ENCODE data around the gene SH3RF1.

The SH3RF1 gene

DNA sequence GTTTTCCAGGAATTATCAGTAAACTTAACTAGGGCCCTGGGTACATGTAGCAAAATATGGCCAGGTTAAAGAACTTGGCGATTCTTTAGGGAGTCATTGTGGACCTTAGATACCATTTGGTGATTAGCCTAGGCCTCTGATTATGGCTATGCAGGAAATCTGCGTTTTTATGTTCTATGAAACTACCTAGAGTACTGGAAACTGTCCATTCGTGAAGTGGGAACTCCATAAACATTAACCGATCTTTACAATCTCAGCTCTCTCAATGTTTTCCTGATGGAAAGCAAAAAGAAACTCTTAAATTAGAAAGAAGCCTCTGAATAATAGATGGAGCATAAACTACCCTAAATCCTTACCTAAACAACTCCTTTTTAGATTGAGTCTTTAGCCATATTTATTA is 121.9 kb downstream of the SH3RF1 start:
- H3K36me3 ChIP-seq (ENCODE audit: control insufficient read depth, low read length) = no peaks in the 10 kb centered on the region
- H3K4me2 ChIP-seq (ENCODE audit: low read length) = no peak overlapping the region
- TF ChIP-seq EZH2phosphoT487 (IDR thresholded peaks at IDR 0.05; ENCODE audit: borderline replicate concordance, low read length) = no peak
- TF ChIP-seq, protein P1, sequence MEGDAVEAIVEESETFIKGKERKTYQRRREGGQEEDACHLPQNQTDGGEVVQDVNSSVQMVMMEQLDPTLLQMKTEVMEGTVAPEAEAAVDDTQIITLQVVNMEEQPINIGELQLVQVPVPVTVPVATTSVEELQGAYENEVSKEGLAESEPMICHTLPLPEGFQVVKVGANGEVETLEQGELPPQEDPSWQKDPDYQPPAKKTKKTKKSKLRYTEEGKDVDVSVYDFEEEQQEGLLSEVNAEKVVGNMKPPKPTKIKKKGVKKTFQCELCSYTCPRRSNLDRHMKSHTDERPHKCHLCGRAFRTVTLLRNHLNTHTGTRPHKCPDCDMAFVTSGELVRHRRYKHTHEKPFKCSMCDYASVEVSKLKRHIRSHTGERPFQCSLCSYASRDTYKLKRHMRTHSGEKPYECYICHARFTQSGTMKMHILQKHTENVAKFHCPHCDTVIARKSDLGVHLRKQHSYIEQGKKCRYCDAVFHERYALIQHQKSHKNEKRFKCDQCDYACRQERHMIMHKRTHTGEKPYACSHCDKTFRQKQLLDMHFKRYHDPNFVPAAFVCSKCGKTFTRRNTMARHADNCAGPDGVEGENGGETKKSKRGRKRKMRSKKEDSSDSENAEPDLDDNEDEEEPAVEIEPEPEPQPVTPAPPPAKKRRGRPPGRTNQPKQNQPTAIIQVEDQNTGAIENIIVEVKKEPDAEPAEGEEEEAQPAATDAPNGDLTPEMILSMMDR (IDR thresholded peaks at IDR 0.05; ENCODE audit: low read depth, low read length, poor library complexity, severe bottlenecking) = no peak
- no peaks in the 10 kb centered on the region for H3K4me1 ChIP-seq (ENCODE audit: control insufficient read depth, low read length)
- no peaks in the 10 kb centered on the region for H3F3A ChIP-seq (ENCODE audit: control insufficient read depth, insufficient read depth)
- H3K9me3 ChIP-seq (ENCODE audit: control insufficient read depth, insufficient read depth, low read length) = no peaks in the 10 kb centered on the region
- no peaks in the 10 kb centered on the region for H3K27me3 ChIP-seq (ENCODE audit: control insufficient read depth, low read length)
- no peaks in the 10 kb centered on the region for H3K9me2 ChIP-seq (replicated peaks; ENCODE audit: control insufficient read depth, low read length)
- H3K79me2 ChIP-seq (ENCODE audit: control insufficient read depth, low read length) = no peaks in the 10 kb centered on the region
- no peak overlapping the region for H3K4me3 ChIP-seq (ENCODE audit: low read length)
- H3K27ac ChIP-seq (ENCODE audit: low read depth, low read length) = no peak overlapping the region
- H4K20me1 ChIP-seq (ENCODE audit: control insufficient read depth, insufficient read depth, low read depth, low read length) = no peaks in the 10 kb centered on the region

- Histone ChIP-seq H3K27ac (ENCODE audit: low read depth, low read length) (no peak overlapping the region), H3K4me2 (ENCODE audit: low read length) (no peak overlapping the region), H4K20me1 (ENCODE audit: control insufficient read depth, insufficient read depth, low read depth, low read length) (no peaks in the 10 kb centered on the region), H3K36me3 (ENCODE audit: control insufficient read depth, low read length) (no peaks in the 10 kb centered on the region), H3K9me2 (replicated peaks; ENCODE audit: control insufficient read depth, low read length) (no peaks in the 10 kb centered on the region), H3K4me1 (ENCODE audit: control insufficient read depth, low read length) (no peaks in the 10 kb centered on the region), H3F3A (ENCODE audit: control insufficient read depth, insufficient read depth) (no peaks in the 10 kb centered on the region), H3K79me2 (ENCODE audit: control insufficient read depth, low read length) (no peaks in the 10 kb centered on the region), H3K4me3 (ENCODE audit: low read length) (no peak overlapping the region), H3K9me3 (ENCODE audit: control insufficient read depth, insufficient read depth, low read length) (no peaks in the 10 kb centered on the region), H3K27me3 (ENCODE audit: control insufficient read depth, low read length) (no peaks in the 10 kb centered on the region)
- TF ChIP-seq, protein P1 (IDR thresholded peaks at IDR 0.05; ENCODE audit: low read depth, low read length, poor library complexity, severe bottlenecking) = no peak
- no peak for TF ChIP-seq EZH2phosphoT487 (IDR thresholded peaks at IDR 0.05; ENCODE audit: borderline replicate concordance, low read length)
These were observed 123.6 kb downstream of the SH3RF1 start for GRCh38 chr4:169147191-169147590.

DNA sequence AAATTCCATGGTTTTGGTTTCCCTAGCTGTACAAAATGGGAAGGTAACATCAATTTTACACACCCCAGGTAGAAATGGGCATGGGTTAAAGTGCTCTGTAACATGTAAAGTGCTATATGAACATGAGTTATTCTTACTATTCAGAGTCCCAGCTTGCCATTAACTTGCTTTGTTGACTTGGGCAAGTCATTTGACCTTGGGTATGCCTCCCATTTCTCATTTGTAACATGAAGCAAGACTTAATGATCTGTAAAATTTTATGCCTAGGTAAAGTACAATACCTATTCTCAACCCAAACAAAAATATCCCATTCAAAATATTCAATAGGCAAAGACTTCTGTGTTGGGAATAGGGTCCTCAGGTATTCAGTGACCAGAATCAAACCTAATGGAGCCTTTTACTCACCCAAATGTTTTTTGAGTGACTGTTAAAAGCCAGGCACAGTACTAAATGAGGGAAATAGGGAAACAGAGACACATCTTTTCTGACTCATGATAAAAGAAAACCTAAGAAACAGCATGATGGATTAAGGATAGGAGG is 126.6 kb downstream of the SH3RF1 start:
- Histone ChIP-seq H3K79me2 (ENCODE audit: control insufficient read depth, low read length) (no peaks in the 10 kb centered on the region), H3K9me2 (replicated peaks; ENCODE audit: control insufficient read depth, low read length) (no peaks in the 10 kb centered on the region), H3F3A (ENCODE audit: control insufficient read depth, insufficient read depth) (no peaks in the 10 kb centered on the region), H3K36me3 (ENCODE audit: control insufficient read depth, low read length) (no peaks in the 10 kb centered on the region), H3K4me3 (ENCODE audit: low read length) (no peak overlapping the region), H3K4me2 (ENCODE audit: low read length) (no peak overlapping the region), H3K9me3 (ENCODE audit: control insufficient read depth, insufficient read depth, low read length) (no peaks in the 10 kb centered on the region), H4K20me1 (ENCODE audit: control insufficient read depth, insufficient read depth, low read depth, low read length) (no peaks in the 10 kb centered on the region), H3K27ac (ENCODE audit: low read depth, low read length) (no peak overlapping the region), H3K4me1 (ENCODE audit: control insufficient read depth, low read length) (no peaks in the 10 kb centered on the region), H3K27me3 (ENCODE audit: control insufficient read depth, low read length) (no peaks in the 10 kb centered on the region)
- TF ChIP-seq, protein P1 (IDR thresholded peaks at IDR 0.05; ENCODE audit: low read depth, low read length, poor library complexity, severe bottlenecking) = no peak
- no peak for TF ChIP-seq EZH2phosphoT487 (IDR thresholded peaks at IDR 0.05; ENCODE audit: borderline replicate concordance, low read length)

Data from DOHH2 (cell line).